ENCODE data around the gene UBE2G2.

UBE2G2 gene

DNA sequence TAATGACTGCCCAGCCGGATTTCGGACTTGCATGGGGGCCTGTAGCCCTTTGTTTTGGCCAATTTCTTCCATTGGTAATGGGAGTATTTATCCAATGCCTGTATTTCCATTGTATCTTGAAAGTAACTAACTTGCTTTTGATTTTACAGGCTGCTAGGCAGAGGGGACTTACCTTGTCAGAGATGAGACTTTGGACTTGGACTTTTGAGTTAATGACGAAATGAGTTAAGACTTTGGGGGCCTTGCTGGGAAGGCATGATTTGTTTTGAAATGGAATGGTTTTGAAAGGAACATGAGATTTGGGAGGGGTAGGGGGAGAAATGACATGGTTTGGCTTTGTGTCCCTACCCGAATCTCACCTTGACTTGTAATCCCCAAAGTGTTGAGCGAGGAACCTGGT, 9.6 kb downstream of the UBE2G2 start:
- DNase-seq (ENCODE audit: low read depth in 1 of 2, low spot score in 1 of 2), result no peak

- DNase-seq (ENCODE audit: low read depth in 1 of 2, low spot score in 1 of 2), result no peak
Measured at GRCh38 chr21:44791246-44791645, 10.4 kb downstream of the UBE2G2 start.

DNA sequence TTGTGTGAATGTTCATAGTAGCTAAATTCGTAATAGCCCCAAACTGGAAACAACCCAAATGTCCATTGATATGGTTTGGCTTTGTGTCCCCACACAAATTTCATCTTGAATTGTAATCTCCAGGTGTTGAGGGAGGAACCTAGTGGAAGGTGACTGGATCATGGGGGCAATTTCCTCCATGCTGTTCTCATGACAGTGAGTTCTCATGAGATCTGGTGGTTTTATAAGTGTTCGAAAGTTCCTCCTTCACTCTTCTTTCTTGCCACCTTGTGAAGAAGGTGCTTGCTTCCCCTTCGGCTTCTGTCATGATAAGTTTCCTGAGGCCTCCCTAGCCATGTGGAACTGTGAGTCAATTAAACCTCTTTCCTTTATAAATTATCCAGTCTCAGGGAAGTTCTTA, 11.3 kb downstream of the UBE2G2 start:
- DNase-seq (ENCODE audit: low read depth in 1 of 2, low spot score in 1 of 2), result no peak

DNA sequence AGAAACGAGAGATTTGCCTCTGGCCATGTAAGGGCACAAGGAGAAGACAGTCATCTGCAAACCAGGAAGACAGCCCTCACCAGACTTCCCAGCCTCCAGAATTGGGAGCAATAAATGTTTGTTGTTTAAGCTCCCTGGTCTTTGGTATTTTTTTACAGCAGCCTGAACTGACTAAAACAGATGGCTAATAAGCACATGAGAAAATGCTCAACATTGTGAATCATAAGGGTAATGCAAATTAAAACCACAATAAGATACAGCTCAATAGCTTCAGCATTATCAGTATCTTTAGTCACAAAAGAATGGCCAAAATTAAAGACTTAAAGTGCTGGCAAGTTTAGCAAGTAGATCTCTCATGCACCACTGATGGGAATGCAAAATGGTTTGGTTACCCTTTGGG, 11.7 kb downstream of the UBE2G2 start:
- DNase-seq (ENCODE audit: low read depth in 1 of 2, low spot score in 1 of 2), result no peak

- no peak for DNase-seq (ENCODE audit: low read depth in 1 of 2, low spot score in 1 of 2)
Measured at GRCh38 chr21:44785620-44786335, 15.8 kb downstream of the UBE2G2 start.

DNA sequence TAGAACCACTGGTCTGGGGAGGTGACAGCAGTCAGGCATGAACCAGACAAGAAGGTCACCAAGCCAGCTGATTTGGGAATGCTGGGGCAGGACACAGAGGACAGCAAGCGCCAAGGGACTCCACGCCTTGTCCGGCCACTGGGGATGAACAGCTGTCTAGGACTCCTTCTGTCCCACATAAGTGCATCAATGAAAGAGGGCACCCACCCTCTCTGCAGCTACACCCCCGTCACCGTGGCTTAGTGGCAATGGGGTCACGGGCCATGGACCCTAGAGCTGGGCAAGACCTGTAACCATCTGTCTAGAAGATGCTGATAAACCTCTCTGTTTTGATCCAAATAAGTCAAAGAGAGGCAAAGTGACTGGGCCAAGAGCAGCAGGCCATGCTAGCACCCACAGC, 16.8 kb downstream of the UBE2G2 start:
- DNase-seq (ENCODE audit: low read depth in 1 of 2, low spot score in 1 of 2), result no peak

GRCh38 chr21:44783020-44783696, 18.5 kb downstream of the UBE2G2 start:
- DNase-seq (ENCODE audit: low read depth in 1 of 2, low spot score in 1 of 2), result no peak

GRCh38 chr21:44780767-44781459, 20.7 kb downstream of the UBE2G2 start:
- no peak for DNase-seq (ENCODE audit: low read depth in 1 of 2, low spot score in 1 of 2)

- no peak for DNase-seq (ENCODE audit: low read depth in 1 of 2, low spot score in 1 of 2)
Measured at GRCh38 chr21:44780137-44780502, 21.5 kb downstream of the UBE2G2 start.

DNA sequence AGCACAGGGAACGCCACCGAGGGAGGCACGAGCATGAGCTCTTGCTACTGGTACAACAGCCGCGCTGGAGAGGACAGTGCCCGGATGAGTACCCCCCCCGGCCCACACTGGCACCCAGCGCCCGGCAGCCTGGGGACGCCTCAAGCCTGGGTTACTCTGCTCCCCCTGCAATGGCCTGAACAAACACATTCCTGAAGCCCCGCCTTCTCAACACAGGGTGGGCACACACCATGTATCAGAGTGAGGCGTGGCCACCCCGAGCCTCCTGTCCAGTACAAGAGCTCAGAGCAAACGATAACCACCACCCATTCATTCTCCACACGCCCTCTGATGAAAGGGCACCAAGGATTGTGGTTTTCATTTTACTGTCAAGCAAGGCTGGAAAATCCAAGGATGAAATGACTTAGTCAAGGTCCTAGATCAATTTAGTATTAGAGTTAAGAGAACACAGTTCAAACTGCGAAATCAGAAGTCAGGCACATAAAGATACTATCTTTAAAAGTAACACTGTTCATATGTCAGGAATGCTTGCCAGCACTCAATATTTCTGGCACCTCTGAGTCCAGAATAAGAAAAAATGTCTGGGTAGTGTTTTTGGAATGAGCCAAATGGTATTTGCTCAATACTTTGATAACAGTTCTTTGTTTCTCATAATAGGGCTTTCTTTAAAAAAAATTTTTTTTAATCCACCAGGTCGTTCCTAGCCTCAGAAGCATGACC, 22.0 kb downstream of the UBE2G2 start:
- no peak for DNase-seq (ENCODE audit: low read depth in 1 of 2, low spot score in 1 of 2)

DNA sequence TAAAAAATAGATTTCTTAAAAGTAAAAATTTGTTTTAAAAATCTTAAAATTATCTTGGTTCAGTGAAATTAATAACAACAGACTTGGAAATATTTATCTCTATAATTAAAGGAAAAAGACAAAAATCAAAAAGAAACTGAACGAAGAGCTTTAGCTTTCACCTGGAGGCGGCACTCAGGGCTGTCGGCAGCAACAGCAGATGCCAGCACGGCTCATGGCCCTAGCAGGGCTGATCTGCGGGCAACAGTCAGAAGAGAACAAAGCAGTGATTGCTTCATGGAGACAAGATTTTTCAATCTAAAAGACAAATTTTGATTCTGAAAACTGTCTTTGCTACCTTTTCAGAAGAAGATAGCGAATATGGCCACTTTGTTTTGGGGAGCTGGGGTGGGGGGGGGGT, 22.6 kb downstream of the UBE2G2 start:
- no peak for DNase-seq (ENCODE audit: low read depth in 1 of 2, low spot score in 1 of 2)

- no peak for DNase-seq (ENCODE audit: low read depth in 1 of 2, low spot score in 1 of 2)
Measured at GRCh38 chr21:44778499-44778911, 23.1 kb downstream of the UBE2G2 start.

DNA sequence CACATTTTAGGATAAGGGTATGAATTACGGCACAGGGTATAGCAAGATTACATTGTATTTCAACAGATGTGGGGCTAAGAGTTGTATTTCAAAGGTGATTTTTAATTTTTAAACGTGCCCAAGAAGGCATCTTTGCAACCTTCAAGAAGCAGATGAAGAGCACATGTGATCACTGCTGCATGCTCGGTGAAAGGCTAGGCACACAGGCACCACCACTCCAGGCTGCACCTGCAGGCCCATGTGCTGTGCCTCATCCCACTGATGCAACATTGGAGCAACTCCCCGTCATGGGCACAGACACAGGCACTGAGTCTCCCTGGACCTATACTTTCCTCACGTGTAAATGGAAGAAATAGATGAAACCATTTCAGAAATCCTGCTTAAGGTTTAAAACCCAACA, 23.5 kb downstream of the UBE2G2 start:
- DNase-seq (ENCODE audit: low read depth in 1 of 2, low spot score in 1 of 2), result no peak

DNA sequence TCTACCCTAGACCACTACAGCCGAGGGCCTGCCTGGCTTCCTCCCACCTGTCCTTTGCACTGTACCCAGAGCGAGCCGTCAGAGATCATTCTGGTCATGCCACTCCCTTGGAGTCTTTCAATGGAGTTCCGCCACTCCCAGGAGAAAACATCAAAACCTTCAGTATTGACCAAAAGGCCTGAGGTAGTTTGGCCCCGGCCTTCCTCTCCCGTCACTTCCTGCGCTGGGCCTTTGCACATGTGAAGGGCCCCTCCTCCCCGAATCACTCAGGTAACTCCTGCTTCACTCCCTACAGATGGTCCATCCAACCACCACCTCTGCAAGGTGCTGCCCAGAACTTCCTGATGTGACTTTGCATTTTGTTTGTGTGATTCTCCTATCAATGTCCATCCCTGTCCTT, 26.6 kb downstream of the UBE2G2 start:
- DNase-seq (ENCODE audit: low read depth in 1 of 2, low spot score in 1 of 2), result no peak

DNA sequence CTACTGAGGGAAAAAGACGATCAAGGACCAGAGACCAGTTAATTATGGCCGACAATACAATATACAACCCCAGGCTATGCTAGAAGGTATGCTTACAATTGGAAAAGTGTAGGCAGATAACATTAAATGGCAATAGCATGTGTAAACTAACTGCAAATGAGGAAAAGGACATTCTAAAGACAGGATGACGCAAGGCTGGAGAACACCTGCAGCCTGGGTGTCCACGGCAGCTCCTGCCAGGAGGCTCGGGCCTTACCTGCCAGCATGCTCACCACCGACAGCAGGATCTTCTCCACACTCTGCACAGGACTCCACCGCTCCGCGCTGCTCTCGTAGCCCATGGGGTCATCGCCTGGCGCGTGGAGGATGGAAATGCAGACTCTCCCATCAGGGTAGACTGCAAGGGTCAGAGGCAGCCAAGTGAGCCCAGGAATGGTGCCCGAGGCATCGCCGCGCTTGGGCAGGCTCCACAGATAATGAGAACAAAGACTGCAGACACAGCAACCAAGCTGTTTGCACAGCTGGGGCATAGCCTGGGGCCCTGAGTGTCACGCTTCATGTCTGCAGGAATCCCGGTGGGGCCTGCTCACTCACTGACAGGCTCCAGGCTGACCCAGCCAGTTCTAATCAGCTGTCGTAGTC, 28.2 kb downstream of the UBE2G2 start:
- no peak for DNase-seq (ENCODE audit: low read depth in 1 of 2, low spot score in 1 of 2)

DNA sequence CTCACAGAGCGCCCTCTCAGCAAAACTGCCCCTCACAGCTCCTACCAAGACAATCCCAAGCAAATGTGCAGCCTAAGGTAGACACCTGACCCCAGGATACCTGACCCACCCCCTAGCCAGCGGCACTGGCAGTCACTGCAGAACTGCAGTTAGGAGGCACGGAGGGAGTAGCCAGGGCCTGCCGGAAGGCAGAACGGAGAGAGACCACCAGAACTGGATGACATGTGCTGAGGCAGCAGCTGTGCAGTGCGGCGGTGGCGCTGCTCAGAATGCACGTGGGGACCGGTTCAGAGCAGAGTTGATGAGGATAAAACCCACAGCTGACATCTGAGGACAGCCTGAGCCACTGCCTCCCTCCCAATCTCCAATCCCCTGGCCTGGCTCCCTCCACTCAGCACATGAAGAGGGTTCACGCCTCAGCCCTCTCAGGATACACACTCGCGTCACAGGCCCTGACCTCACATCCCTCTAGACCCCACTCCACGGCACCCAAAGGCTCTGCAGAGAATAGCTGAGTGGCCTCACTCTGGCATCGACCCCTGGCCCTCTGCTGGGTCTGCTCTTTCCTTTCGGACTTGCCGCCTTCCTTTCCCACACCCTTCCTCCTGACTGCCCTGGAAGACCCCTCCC, 29.6 kb downstream of the UBE2G2 start:
- no peak for DNase-seq (ENCODE audit: low read depth in 1 of 2, low spot score in 1 of 2)

- DNase-seq (ENCODE audit: low read depth in 1 of 2, low spot score in 1 of 2), result no peak
Measured at GRCh38 chr21:44767834-44768831, 33.5 kb downstream of the UBE2G2 start.

DNA sequence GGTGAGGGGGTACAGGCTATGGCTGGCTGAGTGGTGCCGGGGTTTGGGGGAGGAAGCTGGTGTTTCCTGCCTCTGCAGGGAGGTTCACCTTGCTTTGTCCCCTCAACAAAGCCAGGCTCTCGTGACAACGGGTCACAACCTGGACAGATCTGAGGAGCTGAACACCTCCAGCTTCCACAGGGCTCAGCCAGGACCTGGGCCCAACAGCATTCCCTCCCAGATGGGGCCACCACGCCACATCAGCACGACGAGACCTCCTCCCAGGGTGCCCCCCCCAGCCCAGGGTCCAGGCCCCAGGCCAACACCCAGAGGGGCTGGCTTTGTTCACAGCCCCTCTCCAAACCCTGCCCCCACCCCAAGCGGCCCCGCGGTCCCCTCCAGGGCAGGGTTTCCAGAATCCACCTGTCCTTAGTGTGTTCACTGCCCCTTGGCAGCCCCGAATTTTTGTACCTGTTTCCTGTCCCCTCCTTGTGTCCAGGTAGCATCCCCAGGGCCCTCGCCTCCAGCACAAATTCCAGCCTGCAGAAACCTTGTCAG, 34.7 kb downstream of the UBE2G2 start:
- DNase-seq (ENCODE audit: low read depth in 1 of 2, low spot score in 1 of 2), result no peak

Data from activated CD4-positive, alpha-beta T cell treated with anti-CD3 and anti-CD28 coated beads, Interleukin-2, amount 50 U/mL, for 24 hours (primary cell).